GM19240 (cell line): ENCODE results near the gene EIF4G1.

Experiments used
- DNase-seq: peaks from one replicate; pipeline ENCODE4 v3.0.0; 2011; ENCODE audit warnings: low spot score; ENCODE audit not compliant: insufficient read length

The EIF4G1 gene

DNA sequence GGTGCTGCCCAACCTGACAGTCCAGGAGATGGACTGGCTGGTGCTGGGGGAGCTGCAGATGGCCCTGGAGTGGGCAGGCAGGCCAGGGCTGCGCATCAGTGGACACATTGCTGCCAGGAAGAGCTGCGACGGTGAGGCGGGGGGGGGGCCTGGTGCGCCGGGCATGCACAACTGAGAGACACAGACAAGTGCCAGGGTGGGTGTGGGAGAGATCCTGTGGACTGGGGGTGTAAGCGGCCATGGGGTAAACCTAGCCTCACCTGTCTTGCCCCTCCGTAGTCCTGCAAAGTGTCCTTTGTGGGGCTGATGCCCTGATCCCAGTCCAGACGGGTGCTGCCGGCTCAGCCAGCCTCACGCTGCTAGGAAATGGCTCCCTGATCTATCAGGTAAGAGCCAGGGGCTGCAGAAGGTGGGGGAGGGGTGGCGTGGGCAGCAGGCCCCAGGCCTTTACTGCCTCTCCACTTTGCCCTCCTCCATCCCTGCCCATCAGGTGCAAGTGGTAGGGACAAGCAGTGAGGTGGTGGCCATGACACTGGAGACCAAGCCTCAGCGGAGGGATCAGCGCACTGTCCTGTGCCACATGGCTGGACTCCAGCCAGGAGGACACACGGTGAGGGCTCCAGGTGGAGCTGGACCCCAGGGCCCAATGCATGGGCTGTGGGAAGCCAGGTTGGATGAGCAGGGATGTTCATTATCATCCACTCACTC lies 68.8 kb downstream of the EIF4G1 start:
- no peak for DNase-seq

- no peak for DNase-seq
Observed at GRCh38 chr3:184384342-184384741, 69.9 kb downstream of the EIF4G1 start.
